GM21619 (cell line): ENCODE data around the gene PLXNA3.

ENCODE experiments used
- ATAC-seq: cut with Tn5 transposase; IDR thresholded peaks from one replicate; pipeline ENCODE4 v1.9.1; 2021; ENCODE audit not compliant: unreplicated experiment

PLXNA3 gene

DNA sequence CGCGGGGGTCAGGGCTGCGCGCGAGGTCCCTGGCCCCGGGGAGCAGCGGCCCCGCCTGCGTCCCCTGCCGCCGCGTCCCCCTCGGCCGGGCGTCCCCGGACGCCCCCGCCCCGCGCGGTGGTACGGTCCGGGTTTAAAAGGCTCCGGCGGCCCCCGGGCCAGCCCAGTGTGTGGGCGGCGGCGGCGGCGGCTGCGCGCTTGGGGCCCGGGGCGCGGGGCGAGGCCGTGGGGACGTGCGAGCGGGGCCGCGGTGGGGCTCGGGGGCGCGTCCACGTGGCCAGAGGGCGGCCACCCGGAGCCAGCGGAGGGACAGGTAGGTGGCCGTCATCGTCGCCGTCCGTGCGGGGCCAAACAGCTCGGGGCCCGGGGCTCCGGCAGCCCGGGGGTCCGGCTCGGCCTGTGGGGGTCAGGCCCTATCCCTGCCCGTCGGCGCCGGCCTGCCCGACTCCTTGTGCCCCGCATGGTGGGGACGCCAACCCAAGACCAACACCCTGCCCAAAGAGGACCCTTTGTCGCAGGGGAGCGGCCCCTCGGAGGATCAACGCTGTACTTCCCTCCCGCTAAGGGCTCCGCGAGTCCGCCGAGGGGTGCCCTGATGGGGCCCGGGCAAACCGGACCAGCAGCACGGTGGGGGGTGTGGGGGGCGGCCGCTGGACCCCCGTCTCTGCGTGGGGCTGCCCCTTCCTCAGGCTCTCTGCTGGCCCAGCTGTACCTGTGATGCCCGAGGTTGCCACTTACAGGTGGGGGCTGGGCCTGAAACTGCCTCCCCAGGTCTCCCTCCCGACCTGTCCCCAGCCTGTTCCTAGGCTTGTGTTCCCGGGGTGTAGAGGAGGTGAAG, at the start of gene PLXNA3:
PLXNA3 (plus strand) TSS at position 166 of the 838 bp plus-strand sequence. CDS start 1,903 bp downstream, outside the sequence.
- ATAC-seq = peak; percentile 59

DNA sequence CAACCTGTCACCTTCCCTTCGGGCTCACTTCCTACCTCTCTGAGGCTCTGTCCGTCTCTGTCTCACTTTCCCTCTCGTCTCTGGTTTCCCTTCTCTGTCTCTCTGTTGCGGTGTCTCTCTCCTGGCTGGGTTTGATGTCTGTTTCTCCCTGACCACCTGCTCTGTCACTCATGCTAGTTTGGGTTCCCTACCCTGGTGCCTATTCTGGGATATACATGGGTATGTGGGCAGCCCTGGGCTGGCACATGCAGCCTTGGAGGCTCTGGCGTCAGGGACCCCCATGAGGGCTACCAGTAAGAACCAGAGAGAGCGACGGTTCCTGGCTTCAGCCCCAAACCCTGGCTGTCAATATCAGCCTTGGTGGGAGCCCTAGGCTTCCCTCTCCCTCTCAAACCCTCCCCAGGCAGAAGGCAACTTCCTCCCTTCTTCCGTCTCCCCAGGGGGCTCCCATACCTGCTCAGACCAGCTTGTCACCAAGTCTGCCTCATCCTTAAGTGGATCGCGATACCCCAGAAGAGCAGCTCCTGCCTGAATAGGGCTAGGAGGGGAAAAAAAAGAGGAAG, 49.3 kb upstream of the PLXNA3 start:
- ATAC-seq = peak; percentile 5

DNA sequence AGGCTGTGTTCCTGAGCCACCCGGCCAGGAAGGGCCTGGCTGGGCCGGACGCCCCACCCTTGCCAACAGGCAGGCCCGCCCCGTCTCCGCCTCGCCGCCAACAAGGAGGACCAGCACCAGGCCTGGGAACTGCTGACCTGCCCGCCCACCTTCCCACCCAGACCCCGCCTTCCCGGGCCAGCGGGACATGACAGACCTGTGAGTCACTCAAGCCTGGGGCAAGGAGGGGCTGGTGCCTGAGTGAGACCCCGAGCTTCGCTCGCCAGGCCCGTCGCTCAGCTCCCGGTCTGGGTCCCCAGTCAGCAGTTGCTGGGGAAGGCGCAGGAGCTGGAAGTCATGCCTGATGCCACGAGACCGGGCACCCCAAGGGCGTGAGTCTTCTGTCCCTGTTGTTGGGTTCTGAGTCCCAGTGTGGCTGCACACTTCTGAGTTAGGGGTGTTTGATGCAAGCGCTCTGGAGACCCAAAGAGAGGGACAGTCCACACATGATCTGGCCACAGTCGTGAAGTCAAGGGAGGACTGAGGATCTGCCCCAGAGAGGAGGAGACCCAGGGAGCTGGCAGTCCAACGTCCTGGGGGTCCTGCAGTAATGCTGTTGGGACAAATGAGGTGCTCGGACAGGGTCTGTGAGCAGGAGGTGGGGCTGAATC, 48.7 kb upstream of the PLXNA3 start, which contains the start of gene DNASE1L1:
DNASE1L1 (minus strand) TSS at position 33 of the 650 bp plus-strand sequence. CDS start 3,686 bp downstream, outside the sequence.
- peak; percentile 41 for ATAC-seq

DNA sequence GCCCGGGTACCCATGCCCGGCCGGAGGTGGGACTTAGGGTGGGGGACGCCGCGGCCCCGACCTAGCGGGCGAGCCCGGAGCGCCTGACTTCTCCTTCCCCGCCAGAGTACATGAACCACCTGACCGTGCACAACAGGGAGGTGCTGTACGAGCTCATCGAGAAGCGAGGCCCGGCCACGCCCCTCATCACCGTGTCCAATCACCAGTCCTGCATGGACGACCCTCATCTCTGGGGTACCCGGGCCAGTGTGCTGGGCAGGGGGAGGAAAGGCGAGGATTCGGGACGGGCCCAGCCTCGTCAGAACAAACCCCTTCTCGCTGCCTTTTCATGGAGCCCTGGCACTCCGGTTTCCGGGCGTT, 46.1 kb upstream of the PLXNA3 start:
- peak; percentile 58 for ATAC-seq

DNA sequence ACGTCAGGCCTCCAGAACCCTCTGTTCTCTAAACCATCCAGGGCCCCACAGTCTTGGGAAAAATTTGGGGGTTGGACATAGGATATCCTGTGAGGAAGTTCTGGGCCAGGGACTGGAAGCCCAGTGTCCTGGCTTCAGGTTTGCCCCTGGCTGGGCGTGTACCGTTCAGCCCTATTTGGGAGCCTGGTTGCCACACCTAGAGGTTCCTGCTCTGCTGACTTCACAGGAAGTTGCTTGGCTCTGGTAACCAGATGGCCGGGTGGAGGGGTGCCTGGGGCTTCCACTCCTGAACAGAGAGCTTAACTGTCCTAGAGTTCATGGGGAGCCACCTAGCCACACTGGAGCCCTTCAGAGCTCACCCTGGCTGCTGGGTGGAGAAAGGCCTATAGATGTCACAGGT, 45.6 kb upstream of the PLXNA3 start:
- ATAC-seq = no peak

DNA sequence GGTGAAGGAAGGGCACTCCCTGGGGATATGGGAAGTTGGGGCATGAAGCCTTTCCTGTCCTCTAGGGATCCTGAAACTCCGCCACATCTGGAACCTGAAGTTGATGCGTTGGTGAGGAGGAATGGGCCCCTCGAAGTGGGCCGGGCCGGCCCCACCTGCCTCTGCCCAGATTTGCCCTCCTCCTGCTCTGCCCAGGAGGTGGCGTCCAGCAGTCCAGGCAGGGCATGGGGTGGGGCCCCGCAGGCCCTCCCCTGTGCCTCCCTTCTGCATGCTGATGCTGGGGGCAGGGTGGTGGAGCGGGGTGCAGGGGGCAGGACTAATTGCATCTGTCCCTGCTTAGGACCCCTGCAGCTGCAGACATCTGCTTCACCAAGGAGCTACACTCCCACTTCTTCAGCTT, 44.9 kb upstream of the PLXNA3 start:
- ATAC-seq = no peak

DNA sequence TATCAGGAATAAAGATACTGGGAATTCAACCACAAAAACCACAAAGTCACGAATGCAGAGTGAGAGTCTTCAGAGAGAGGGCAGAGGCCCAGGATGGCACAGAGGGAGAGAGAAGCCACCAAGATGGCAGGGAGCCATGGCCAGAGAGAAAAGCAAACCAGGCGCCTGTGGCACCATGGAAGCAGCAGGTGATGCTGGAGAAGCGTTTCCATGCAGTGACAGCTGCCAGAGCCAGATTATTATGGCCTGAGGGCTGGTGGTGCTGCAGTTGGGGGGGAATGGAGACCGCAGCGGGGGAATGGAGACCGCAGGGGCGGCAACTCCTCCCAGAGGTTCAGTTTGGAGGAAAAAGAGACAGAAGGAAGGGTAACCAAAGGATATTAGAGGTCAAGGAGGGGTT, 40.9 kb upstream of the PLXNA3 start:
- no peak for ATAC-seq

DNA sequence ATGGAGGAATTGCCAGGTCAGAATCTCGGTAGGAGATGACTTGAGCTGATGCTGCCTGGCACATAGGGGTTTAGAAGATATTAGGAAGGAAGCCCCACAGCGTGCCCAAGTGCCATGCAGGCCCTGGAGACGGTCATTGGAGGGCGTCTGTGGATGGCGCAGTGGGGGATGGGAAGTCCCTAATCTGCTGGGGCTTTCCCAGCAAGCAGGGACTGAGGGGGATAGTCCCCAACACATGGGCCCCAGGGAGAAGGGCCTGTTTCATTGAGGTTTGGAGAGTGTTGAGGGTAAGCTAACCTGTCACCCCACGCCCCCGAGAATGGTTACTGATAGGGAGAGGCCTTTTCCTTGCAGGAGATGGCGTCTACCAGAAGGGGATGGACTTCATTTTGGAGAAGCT, 38.9 kb upstream of the PLXNA3 start:
- ATAC-seq = no peak

DNA sequence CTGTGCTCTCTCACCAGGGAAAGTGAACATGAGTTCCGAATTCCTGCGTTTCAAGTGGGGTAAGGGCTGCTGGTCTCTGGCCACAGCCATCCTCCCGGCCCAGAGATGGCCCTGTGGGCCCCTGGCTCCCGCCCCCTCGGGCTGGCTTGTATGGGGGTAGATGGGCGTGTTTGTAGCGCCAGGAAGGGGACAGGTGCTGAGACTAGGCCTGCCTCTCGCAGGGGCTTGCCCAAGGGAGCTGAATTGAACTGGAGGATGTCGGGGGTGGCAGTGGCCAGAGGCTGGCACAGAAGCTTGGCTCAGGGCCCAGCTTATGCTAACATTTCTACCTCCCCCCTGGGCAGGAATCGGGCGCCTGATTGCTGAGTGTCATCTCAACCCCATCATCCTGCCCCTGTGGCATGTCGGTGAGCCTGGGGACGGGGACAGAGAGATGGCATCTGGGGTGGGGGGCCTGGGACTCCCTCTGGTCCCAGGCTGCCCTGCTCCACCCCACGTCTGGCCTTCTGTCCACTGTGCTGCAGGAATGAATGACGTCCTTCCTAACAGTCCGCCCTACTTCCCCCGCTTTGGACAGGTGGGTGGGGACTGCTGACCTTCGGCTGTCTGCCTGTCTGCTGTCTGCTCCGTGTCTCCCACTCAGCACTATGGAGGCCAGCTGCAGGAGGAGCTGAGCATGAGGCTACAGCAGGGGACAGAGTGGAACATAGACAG, 38.2 kb upstream of the PLXNA3 start:
- no peak for ATAC-seq

DNA sequence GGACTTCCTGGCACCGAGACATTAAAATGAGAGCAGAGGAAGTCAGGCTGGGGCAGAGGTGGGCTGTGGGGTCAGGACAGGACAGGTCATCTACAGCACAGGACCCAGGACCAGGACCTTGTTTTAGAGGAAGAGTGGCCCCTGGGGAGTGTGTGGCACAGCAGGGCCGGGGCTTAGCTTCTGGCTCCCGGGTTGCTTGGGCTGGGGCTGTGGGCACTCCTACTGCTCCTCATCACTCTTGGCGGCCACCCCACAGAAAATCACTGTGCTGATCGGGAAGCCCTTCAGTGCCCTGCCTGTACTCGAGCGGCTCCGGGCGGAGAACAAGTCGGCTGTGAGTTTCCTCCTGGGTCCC, 37.7 kb upstream of the PLXNA3 start:
- ATAC-seq = no peak

DNA sequence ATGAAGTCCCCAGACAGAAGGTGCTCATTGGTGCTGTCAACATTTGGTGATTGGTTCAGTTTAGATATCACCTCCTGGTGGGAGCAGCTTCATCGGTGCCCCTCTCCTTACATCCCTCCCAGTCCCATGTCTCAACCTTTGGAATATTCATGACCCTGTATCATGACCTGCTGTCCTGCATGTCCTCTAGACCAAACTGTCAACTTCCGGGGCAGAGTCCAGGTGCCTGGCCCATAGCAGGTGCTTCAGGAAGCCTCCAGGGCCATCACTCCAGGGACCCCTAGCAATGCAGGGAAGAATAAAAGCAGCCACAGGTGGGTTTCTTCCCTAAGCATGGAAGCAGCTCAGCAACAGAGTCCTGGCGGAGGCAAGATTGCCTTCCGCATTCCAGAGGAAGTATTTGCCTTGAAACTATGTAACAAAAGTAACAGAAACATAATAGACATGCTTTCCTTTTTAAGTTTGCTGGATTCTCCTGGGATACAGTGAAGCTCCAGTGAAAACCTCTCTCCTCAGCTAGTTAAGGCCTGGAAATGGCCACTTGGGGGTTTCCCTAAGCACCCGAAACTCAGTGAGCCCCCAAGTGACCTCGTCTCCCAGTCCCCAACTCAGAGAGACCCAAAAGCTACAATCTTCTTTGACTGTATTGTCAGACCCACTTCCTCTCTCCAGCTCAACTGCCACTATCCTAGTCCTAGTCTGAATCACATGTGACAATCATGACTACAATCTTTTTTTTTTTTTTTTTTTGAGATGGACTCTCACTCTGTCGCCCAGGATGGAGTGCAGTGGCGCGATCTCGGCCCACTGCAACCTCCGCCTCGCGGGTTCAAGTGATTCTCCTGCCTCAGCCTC, 30.9 kb upstream of the PLXNA3 start:
- ATAC-seq = no peak

DNA sequence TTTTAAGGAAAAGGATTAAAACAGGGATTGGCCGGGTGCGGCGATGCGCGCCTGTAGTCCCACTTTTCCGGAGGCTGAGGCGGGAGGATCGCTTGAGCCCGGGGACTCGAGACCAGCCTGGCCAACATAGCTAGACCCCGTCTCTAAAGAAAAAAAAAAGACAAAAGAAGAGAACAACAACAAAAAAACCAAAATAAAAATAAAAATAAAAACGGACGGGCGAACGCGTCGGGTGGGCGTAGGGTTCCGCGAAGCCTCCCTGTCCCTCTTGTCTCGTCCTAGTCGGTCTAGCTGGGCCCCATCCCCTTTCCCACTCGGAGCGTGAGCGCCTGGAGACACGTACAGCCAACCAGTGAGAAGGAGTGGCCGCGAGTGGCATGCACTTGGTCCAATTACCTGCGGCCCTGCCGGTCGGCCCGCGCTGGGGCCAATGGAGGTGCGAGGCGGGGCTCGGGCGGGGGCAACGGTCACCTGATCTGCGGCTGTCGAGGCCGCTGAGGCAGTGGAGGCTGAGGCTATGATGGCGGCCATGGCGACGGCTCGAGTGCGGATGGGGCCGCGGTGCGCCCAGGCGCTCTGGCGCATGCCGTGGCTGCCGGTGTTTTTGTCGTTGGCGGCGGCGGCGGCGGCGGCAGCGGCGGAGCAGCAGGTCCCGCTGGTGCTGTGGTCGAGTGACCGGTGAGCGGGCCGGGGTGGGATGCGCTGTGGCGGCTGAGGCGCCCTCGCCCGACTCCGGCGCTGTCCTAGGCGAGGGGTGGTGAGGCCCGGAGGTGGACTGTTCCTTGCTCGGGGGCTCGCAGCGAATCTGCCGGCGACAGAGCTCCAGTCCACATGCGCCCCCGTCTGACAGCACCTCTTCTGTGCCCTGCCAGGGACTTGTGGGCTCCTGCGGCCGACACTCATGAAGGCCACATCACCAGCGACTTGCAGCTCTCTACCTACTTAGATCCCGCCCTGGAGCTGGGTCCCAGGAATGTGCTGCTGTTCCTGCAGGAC, 29.6 kb upstream of the PLXNA3 start, which contains the start of gene ATP6AP1:
ATP6AP1 (plus strand) TSS at position 502 of the 996 bp plus-strand sequence; CDS start at position 518, 16 bp downstream.
- ATAC-seq = peak; percentile 94

DNA sequence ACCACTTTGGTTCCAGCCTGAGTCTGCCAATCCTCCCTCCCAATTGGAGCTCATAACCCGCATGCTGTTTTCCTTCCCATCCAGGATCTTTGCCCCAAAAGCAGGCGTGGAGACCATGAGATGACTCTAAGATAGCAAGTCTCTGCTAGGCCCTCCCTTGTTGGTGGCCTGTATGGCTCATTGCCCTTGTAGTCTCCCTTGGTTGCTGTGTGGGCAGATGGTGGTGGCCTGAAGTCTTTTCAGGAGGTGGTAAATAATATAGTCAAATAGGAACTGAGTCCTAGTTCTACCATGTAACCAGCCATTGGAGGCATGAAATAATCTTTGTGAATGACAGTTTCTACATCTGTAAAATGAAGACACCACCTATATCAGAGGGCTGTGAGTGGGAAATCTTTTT, 28.4 kb upstream of the PLXNA3 start:
- no peak for ATAC-seq

DNA sequence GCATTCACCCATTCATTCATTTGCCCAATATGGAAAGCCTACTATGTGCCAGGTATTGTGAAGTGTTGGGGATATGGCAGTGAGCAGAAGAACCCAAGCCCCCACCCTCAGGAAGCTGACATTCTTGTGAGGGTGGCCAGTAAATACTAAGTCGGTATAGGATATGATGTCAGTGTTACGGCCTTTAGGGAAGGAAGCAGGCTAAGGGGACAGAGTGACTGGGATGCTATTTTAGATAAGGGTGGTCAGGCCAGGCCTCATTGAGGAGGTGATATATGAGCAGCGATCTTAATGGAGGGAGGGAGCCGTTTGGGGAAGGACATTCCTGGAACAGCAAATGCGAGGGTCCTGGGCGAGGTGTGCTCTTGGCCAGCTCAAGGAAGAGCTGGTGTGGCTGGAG, 27.6 kb upstream of the PLXNA3 start:
- ATAC-seq = no peak

DNA sequence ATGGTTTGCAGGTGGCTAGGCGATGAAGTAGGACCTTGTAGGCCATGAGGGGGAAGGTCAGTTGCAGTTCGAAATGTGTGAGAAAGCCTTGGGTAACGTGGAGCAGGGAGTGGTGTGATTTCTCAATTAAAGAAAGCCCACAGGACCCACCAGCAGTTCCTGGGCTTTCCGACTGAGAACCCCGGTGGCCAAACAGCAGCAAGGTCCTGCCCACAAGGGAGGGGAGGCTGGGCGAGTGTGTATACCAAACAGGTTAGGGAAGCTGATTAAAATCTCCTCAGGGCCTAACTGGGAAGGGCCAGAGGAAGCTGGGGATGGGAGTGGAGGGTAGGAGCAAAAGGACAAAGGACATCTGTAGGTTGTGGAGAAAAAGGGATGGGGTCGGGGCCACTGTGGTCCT, 27.2 kb upstream of the PLXNA3 start:
- ATAC-seq = no peak

DNA sequence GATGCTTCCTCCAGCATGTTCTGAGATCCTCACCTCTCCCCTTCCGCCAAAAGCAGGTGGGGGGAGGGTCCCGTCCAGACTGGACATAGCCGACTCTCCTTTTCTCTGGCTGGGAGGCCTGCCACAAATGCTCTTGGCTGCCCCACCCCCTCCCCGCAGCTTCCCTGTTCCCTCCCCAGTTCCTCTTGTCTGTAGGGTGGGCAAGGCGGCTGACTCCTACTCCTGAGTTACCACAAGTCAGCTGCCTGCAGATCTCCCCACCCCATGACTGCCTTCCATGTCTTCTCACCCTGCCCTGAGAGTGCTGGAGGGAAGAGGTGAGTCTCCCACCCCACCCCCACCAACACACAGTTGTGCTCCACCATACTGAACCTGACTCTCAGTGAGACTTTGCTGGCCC, 26.7 kb upstream of the PLXNA3 start:
- no peak for ATAC-seq

DNA sequence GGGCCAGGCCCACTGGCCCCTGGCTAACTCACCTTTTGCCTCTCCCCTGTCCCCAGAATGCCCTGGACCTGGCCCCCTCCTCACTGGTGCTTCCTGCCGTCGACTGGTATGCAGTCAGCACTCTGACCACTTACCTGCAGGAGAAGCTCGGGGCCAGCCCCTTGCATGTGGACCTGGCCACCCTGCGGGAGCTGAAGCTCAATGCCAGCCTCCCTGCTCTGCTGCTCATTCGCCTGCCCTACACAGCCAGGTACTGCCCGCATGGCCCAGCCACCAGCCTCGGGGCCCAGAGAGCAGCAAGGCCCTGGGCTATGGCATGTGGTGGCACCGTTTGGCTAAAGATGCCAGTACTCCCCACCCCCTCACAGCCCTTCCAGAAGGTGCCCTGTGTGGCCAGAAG, 25.9 kb upstream of the PLXNA3 start:
- ATAC-seq = no peak

DNA sequence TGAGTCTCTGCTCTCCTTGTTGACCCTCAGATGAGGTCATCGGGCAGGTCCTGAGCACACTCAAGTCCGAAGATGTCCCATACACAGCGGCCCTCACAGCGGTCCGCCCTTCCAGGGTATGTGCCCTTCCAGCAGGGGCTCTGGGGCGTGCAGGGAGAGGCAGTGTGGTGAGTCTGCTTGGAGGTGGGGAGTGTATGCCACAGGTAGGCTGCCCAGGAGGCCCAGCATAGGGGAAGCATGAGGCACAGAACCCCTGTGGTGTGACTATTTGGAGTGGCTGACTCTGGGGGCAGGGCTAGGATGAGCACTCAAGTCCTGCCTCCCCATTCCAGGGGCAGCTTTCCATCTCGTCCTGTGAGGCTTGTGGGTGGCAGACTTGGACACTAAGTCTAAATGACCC, 24.5 kb upstream of the PLXNA3 start:
- no peak for ATAC-seq
